ENCODE measurements around the gene KMT2E.

DNA sequence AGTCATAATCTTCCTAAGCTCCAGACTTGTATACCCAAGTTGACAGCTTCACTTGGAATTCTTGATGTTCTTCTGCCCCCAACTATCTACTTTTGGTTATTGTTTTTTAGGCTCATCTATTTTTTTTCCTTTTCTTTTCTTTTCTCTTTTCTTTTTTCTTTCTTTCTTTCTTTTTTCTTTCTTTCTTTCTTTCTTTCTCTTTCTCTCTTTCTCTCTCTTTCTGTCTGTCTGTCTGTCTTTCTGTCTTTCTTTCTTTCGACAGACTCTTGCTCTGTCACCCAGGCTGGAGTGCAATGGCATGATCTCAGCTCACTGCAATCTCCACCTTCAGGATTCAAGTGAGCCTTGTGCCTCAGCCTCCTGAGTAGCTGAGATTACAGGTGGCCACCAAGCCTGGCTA lies 36.5 kb downstream of the KMT2E start:
- TF ChIP-seq, protein P1, sequence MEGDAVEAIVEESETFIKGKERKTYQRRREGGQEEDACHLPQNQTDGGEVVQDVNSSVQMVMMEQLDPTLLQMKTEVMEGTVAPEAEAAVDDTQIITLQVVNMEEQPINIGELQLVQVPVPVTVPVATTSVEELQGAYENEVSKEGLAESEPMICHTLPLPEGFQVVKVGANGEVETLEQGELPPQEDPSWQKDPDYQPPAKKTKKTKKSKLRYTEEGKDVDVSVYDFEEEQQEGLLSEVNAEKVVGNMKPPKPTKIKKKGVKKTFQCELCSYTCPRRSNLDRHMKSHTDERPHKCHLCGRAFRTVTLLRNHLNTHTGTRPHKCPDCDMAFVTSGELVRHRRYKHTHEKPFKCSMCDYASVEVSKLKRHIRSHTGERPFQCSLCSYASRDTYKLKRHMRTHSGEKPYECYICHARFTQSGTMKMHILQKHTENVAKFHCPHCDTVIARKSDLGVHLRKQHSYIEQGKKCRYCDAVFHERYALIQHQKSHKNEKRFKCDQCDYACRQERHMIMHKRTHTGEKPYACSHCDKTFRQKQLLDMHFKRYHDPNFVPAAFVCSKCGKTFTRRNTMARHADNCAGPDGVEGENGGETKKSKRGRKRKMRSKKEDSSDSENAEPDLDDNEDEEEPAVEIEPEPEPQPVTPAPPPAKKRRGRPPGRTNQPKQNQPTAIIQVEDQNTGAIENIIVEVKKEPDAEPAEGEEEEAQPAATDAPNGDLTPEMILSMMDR (IDR thresholded peaks at IDR 0.05; ENCODE audit: low read depth, low read length) = no peak
- no peak for TF ChIP-seq POLR2A (IDR thresholded peaks at IDR 0.05; ENCODE audit: extremely low read depth, insufficient read length)
- TF ChIP-seq MYC (IDR thresholded peaks at IDR 0.05; ENCODE audit: low read depth, low read length) = no peak

All from NB4 (cell line).